SU-DHL-6 (cell line): ENCODE measurements around the gene VSTM2L.

ENCODE experiments used
- H2AFZ ChIP-seq: fragments of 200-600 bp; sonication (generic); 2 replicates; pipeline ENCODE4 v1.6.1; 2014; ENCODE audit warnings: low read depth, mild to moderate bottlenecking, moderate library complexity, mixed read lengths, antibody characterized with exemption, low read length; ENCODE audit not compliant: severe bottlenecking
- H3F3A ChIP-seq: fragments of 200-600 bp; shearing (Covaris generic); 2 replicates; pipeline ENCODE4 v1.6.0; 2016; ENCODE audit warnings: antibody characterized with exemption, mild to moderate bottlenecking; ENCODE audit not compliant: insufficient read depth
- H3K27ac ChIP-seq: fragments of 200-600 bp; sonication (generic); 2 replicates; pipeline ENCODE4 v1.5.1; 2016; ENCODE audit warnings: low read depth, mild to moderate bottlenecking, low read length, moderate library complexity, mixed read lengths
- H3K27me3 ChIP-seq: fragments of 200-600 bp; sonication (generic), shearing (Covaris generic); 2 replicates; pipeline ENCODE4 v1.6.0; 2014; ENCODE audit warnings: mild to moderate bottlenecking, low read length
- H3K36me3 ChIP-seq: fragments of 200-600 bp; sonication (generic); 2 replicates; pipeline ENCODE4 v1.6.1; 2014; ENCODE audit warnings: mild to moderate bottlenecking, low read length, mixed read lengths
- H3K4me2 ChIP-seq: fragments of 300-600, 200-600 bp; shearing (Covaris generic), sonication (generic); 2 replicates; pipeline ENCODE4 v1.6.0; 2014; ENCODE audit warnings: low read length, low read depth, mild to moderate bottlenecking; ENCODE audit not compliant: poor library complexity, severe bottlenecking
- H3K4me3 ChIP-seq: fragments of 200-600 bp; sonication (generic); 2 replicates; pipeline ENCODE4 v1.5.1; 2014; ENCODE audit warnings: antibody characterized with exemption, low read length, mild to moderate bottlenecking, mixed read lengths; ENCODE audit not compliant: insufficient read depth, poor library complexity, severe bottlenecking
- H3K79me2 ChIP-seq: fragments of 200-600 bp; sonication (generic); 2 replicates; pipeline ENCODE4 v1.6.1; 2014; ENCODE audit warnings: mild to moderate bottlenecking, low read length, moderate library complexity; ENCODE audit not compliant: insufficient read depth
- H3K9ac ChIP-seq: fragments of 200-600 bp; sonication (generic); 2 replicates; pipeline ENCODE4 v1.7.0; 2014; ENCODE audit warnings: mild to moderate bottlenecking, low read length
- H3K9me2 ChIP-seq: fragments of 200-600 bp; sonication (generic); replicated peaks from 2 replicates; pipeline ENCODE4 v1.6.1; 2014; ENCODE audit warnings: low read length; ENCODE audit not compliant: insufficient read depth
- H3K9me3 ChIP-seq: fragments of 200-600 bp; sonication (generic); 2 replicates; pipeline ENCODE4 v1.6.1; 2014; ENCODE audit warnings: low read length, mixed read lengths; ENCODE audit not compliant: insufficient read depth
- H4K20me1 ChIP-seq: fragments of 200-600 bp; sonication (generic); 2 replicates; pipeline ENCODE4 v1.6.1; 2014; ENCODE audit warnings: low read depth, mild to moderate bottlenecking, antibody characterized with exemption, low read length, moderate library complexity, mixed read lengths
- CTCF ChIP-seq: fragments of 200-600 bp; sonication (generic); IDR thresholded peaks from one replicate; pipeline ENCODE4 v1.5.1; 2017; ENCODE audit warnings: antibody characterized with exemption, mild to moderate bottlenecking, low read length, moderate library complexity; ENCODE audit not compliant: insufficient read depth, poor library complexity, severe bottlenecking
- EZH2phosphoT487 ChIP-seq: fragments of 200-600 bp; sonication (generic), shearing (Covaris generic); conservative IDR thresholded peaks from 2 replicates; pipeline ENCODE4 v1.6.1; 2018; ENCODE audit warnings: mild to moderate bottlenecking, antibody characterized with exemption, low read length, moderate library complexity, mixed read lengths

Gene VSTM2L

DNA sequence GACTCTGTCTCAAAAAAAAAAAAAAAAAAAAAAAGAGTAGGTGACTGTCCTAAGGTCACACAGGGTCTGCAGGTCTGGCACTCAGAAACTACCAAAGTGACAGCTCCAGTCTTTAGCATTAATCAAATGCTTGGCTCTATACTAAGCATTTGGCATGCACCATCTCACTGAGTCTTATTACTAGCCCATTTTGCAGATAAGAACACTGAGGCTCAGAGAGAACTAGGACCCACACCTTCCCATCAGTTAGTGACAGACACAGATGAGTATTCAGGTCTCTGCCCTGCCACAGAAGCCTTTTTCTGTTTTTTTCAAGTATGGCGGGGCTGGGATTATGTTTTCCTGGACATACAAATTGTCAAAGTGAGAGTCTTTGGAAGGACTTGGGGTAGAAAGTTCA, 23.1 kb upstream of the VSTM2L start:
- H3K27me3 ChIP-seq = no peaks in the 10 kb centered on the region
- no peak overlapping the region for H3K4me3 ChIP-seq

GRCh38 chr20:37880726-37881591, 22.0 kb upstream of the VSTM2L start:
- no peaks in the 10 kb centered on the region for H3K9me3 ChIP-seq
- H4K20me1 ChIP-seq = no peaks in the 10 kb centered on the region
- no peaks in the 10 kb centered on the region for H3K79me2 ChIP-seq
- H3K4me3 ChIP-seq = no peak overlapping the region
- H3K36me3 ChIP-seq = no peaks in the 10 kb centered on the region
- H3K9ac ChIP-seq = no peak overlapping the region
- no peak overlapping the region for H3K27ac ChIP-seq
- no peaks in the 10 kb centered on the region for H3F3A ChIP-seq
- H3K27me3 ChIP-seq = no peaks in the 10 kb centered on the region
- no peak for TF ChIP-seq CTCF
- no peak overlapping the region for H2AFZ ChIP-seq
- no peaks in the 10 kb centered on the region for H3K9me2 ChIP-seq
- no peak overlapping the region for H3K4me2 ChIP-seq

More for the DNA sequence above, 23.1 kb upstream of the VSTM2L start:
- Histone ChIP-seq H4K20me1 (no peaks in the 10 kb centered on the region), H3K27ac (no peak overlapping the region), H3K9me3 (no peaks in the 10 kb centered on the region), H3F3A (no peaks in the 10 kb centered on the region), H3K9me2 (no peaks in the 10 kb centered on the region), H3K9ac (no peak overlapping the region), H3K36me3 (no peaks in the 10 kb centered on the region), H3K79me2 (no peaks in the 10 kb centered on the region), H3K4me2 (no peak overlapping the region), H2AFZ (no peak overlapping the region)
- no peak for TF ChIP-seq EZH2phosphoT487
- TF ChIP-seq CTCF = no peak

- no peaks in the 10 kb centered on the region for H4K20me1 ChIP-seq
- TF ChIP-seq EZH2phosphoT487 = no peak
- TF ChIP-seq CTCF = no peak
- no peaks in the 10 kb centered on the region for H3K79me2 ChIP-seq
- H3K27me3 ChIP-seq = no peaks in the 10 kb centered on the region
- no peaks in the 10 kb centered on the region for H3K9me3 ChIP-seq
- no peaks in the 10 kb centered on the region for H3K36me3 ChIP-seq
- no peak overlapping the region for H3K4me2 ChIP-seq
- no peaks in the 10 kb centered on the region for H3F3A ChIP-seq
- no peak overlapping the region for H3K27ac ChIP-seq
- H3K9ac ChIP-seq = no peak overlapping the region
- no peaks in the 10 kb centered on the region for H3K9me2 ChIP-seq
- no peak overlapping the region for H3K4me3 ChIP-seq
- no peak overlapping the region for H2AFZ ChIP-seq
Measured at GRCh38 chr20:37881601-37882343, 21.2 kb upstream of the VSTM2L start.
